ENCODE measurements around the gene MYT1.

Gene MYT1

GRCh38 chr20:64149141-64149540 is 15.1 kb upstream of the MYT1 start:
- DNase-seq (ENCODE audit: low read depth in 1 of 2, low spot score in 1 of 2) = no peak
- H3K27me3 ChIP-seq (ENCODE audit: insufficient read depth, poor library complexity, severe bottlenecking) = no peaks in the 10 kb centered on the region
- no peak overlapping the region for H3K4me3 ChIP-seq (replicated peaks; ENCODE audit: insufficient read depth, low read length)
- TF ChIP-seq, protein P1, sequence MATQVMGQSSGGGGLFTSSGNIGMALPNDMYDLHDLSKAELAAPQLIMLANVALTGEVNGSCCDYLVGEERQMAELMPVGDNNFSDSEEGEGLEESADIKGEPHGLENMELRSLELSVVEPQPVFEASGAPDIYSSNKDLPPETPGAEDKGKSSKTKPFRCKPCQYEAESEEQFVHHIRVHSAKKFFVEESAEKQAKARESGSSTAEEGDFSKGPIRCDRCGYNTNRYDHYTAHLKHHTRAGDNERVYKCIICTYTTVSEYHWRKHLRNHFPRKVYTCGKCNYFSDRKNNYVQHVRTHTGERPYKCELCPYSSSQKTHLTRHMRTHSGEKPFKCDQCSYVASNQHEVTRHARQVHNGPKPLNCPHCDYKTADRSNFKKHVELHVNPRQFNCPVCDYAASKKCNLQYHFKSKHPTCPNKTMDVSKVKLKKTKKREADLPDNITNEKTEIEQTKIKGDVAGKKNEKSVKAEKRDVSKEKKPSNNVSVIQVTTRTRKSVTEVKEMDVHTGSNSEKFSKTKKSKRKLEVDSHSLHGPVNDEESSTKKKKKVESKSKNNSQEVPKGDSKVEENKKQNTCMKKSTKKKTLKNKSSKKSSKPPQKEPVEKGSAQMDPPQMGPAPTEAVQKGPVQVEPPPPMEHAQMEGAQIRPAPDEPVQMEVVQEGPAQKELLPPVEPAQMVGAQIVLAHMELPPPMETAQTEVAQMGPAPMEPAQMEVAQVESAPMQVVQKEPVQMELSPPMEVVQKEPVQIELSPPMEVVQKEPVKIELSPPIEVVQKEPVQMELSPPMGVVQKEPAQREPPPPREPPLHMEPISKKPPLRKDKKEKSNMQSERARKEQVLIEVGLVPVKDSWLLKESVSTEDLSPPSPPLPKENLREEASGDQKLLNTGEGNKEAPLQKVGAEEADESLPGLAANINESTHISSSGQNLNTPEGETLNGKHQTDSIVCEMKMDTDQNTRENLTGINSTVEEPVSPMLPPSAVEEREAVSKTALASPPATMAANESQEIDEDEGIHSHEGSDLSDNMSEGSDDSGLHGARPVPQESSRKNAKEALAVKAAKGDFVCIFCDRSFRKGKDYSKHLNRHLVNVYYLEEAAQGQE (IDR thresholded peaks at IDR 0.05; ENCODE audit: insufficient replicate concordance, low read depth) = no peak
- TF ChIP-seq SPI1 (IDR thresholded peaks at IDR 0.05; ENCODE audit: borderline replicate concordance, low read depth) = no peak
- no peak for TF ChIP-seq POLR2AphosphoS5 (IDR thresholded peaks at IDR 0.05; ENCODE audit: low read depth)
- no peak for TF ChIP-seq CTCF (IDR thresholded peaks at IDR 0.05; ENCODE audit: insufficient read depth, low read length)
- TF ChIP-seq GABPA (IDR thresholded peaks at IDR 0.05; ENCODE audit: low read depth) = no peak
- H3K27ac ChIP-seq (replicated peaks) = no peak overlapping the region

- H3K27ac ChIP-seq (replicated peaks) = no peak overlapping the region
- no peaks in the 10 kb centered on the region for H3K27me3 ChIP-seq (ENCODE audit: insufficient read depth, poor library complexity, severe bottlenecking)
- TF ChIP-seq SPI1 (IDR thresholded peaks at IDR 0.05; ENCODE audit: borderline replicate concordance, low read depth) (no peak), POLR2AphosphoS5 (IDR thresholded peaks at IDR 0.05; ENCODE audit: low read depth) (no peak), CTCF (IDR thresholded peaks at IDR 0.05; ENCODE audit: insufficient read depth, low read length) (no peak), GABPA (IDR thresholded peaks at IDR 0.05; ENCODE audit: low read depth) (no peak)
- TF ChIP-seq, protein P1 (IDR thresholded peaks at IDR 0.05; ENCODE audit: insufficient replicate concordance, low read depth) = no peak
- DNase-seq (ENCODE audit: low read depth in 1 of 2, low spot score in 1 of 2) = no peak
- H3K4me3 ChIP-seq (replicated peaks; ENCODE audit: insufficient read depth, low read length) = no peak overlapping the region
These were observed 14.3 kb upstream of the MYT1 start for GRCh38 chr20:64149809-64150560.

DNA sequence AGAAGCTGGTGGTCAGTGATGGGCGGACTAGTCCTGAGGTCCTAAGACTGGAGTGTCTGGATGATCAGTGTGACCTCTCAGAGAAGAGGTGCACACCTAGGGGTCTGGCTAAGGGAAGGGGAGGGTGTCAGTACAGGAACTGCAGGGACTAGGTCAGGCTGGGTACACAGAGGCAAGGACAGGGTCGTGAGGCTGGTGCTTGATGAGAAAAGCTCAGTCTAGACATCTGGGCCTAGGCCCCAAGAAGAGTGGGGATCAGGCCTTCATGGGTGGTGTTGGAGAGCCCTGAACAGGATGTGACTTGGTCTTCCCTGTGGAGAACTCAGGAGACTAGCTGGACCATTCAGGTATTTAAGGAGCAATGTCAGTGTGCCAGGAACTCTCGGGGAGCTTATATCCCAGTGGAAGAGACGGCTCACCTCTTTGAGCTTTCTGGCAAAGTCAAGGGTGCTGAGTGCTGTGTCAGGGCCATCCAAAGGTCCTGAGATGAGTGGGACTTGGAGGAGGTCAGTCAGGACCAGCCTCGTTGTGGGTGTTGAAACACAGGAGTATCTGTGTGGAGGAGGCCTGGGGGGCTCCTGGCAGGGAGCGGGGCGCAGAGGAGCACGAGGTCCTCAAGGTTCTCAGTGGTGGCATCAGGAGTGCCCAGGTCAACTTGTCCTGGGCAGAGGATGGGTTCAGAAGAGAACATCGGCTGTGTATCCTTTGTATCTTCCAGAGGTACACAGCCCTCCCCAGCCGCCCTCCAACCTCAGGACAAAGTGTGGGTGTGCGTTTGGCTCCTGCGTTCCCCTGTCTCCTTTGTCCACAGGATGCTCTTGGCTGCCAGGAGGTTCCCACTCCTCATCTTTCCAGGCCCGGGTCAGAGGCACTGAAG is 13.3 kb upstream of the MYT1 start:
- no peak overlapping the region for H3K27ac ChIP-seq (replicated peaks)
- no peaks in the 10 kb centered on the region for H3K27me3 ChIP-seq (ENCODE audit: insufficient read depth, poor library complexity, severe bottlenecking)
- no peak overlapping the region for H3K4me3 ChIP-seq (replicated peaks; ENCODE audit: insufficient read depth, low read length)
- TF ChIP-seq GABPA (IDR thresholded peaks at IDR 0.05; ENCODE audit: low read depth) = no peak
- no peak for TF ChIP-seq POLR2AphosphoS5 (IDR thresholded peaks at IDR 0.05; ENCODE audit: low read depth)
- no peak for TF ChIP-seq CTCF (IDR thresholded peaks at IDR 0.05; ENCODE audit: insufficient read depth, low read length)
- TF ChIP-seq SPI1 (IDR thresholded peaks at IDR 0.05; ENCODE audit: borderline replicate concordance, low read depth) = no peak
- no peak for DNase-seq (ENCODE audit: low read depth in 1 of 2, low spot score in 1 of 2)
